HL-60 (cell line): Measurements from ENCODE around the gene RHOU.

Experiments used
- DNase-seq, 2 experiments: peaks; one replicate each; pipeline ENCODE4 v3.0.0-alpha.2; 2010 to 2020; ENCODE audit warnings: low read depth in 1 of 2, low spot score in 1 of 2
- H3K27ac ChIP-seq: fragments of 250-450 bp; sonication (Bioruptor Pico); replicated peaks from 2 replicates; pipeline ENCODE4 v1.5.1; 2020; ENCODE audit warnings: mild to moderate bottlenecking, moderate library complexity
- H3K27me3 ChIP-seq: fragments of 250-450 bp; sonication (Bioruptor Pico); 2 replicates; pipeline ENCODE4 v1.5.1; 2021; ENCODE audit warnings: mild to moderate bottlenecking, moderate library complexity; ENCODE audit not compliant: insufficient read depth, poor library complexity, severe bottlenecking
- H3K4me3 ChIP-seq: replicated peaks from 2 replicates; pipeline ENCODE4 v1.5.1; 2011; ENCODE audit warnings: mild to moderate bottlenecking, control low read depth, low read length; ENCODE audit not compliant: insufficient read depth
- CTCF ChIP-seq: IDR thresholded peaks from one replicate; pipeline ENCODE4 v1.5.1; 2011; ENCODE audit warnings: low read length, control low read depth, inconsistent platforms; ENCODE audit not compliant: insufficient read depth
- GABPA ChIP-seq: IDR thresholded peaks from 2 replicates; pipeline ENCODE4 v1.6.1; 2012; ENCODE audit warnings: low read depth
- POLR2AphosphoS5 ChIP-seq: IDR thresholded peaks from 2 replicates; pipeline ENCODE4 v1.6.1; 2012; ENCODE audit warnings: low read depth
- SPI1 ChIP-seq: IDR thresholded peaks from 2 replicates; pipeline ENCODE4 v1.6.1; 2012; ENCODE audit warnings: low read depth, mild to moderate bottlenecking, borderline replicate concordance
- TF ChIP-seq, protein P1 (sequence below): IDR thresholded peaks from 2 replicates; pipeline ENCODE4 v1.6.1; 2012; ENCODE audit warnings: low read depth; ENCODE audit not compliant: insufficient replicate concordance

The RHOU gene

GRCh38 chr1:228763561-228763960, 28.3 kb downstream of the RHOU start:
- Histone ChIP-seq H3K27ac (no peak overlapping the region), H3K4me3 (no peak overlapping the region), H3K27me3 (no peaks in the 10 kb centered on the region)
- DNase-seq, result no peak
- TF ChIP-seq CTCF (no peak), SPI1 (no peak), GABPA (no peak), POLR2AphosphoS5 (no peak)
- TF ChIP-seq, protein P1, sequence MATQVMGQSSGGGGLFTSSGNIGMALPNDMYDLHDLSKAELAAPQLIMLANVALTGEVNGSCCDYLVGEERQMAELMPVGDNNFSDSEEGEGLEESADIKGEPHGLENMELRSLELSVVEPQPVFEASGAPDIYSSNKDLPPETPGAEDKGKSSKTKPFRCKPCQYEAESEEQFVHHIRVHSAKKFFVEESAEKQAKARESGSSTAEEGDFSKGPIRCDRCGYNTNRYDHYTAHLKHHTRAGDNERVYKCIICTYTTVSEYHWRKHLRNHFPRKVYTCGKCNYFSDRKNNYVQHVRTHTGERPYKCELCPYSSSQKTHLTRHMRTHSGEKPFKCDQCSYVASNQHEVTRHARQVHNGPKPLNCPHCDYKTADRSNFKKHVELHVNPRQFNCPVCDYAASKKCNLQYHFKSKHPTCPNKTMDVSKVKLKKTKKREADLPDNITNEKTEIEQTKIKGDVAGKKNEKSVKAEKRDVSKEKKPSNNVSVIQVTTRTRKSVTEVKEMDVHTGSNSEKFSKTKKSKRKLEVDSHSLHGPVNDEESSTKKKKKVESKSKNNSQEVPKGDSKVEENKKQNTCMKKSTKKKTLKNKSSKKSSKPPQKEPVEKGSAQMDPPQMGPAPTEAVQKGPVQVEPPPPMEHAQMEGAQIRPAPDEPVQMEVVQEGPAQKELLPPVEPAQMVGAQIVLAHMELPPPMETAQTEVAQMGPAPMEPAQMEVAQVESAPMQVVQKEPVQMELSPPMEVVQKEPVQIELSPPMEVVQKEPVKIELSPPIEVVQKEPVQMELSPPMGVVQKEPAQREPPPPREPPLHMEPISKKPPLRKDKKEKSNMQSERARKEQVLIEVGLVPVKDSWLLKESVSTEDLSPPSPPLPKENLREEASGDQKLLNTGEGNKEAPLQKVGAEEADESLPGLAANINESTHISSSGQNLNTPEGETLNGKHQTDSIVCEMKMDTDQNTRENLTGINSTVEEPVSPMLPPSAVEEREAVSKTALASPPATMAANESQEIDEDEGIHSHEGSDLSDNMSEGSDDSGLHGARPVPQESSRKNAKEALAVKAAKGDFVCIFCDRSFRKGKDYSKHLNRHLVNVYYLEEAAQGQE, result no peak

GRCh38 chr1:228765168-228765946, 30.1 kb downstream of the RHOU start:
- no peak overlapping the region for H3K4me3 ChIP-seq
- TF ChIP-seq SPI1 (no peak), POLR2AphosphoS5 (no peak), CTCF (no peak), GABPA (no peak)
- TF ChIP-seq, protein P1, result no peak
- DNase-seq, result peak in 1 of 2 experiments; percentile 71
- no peaks in the 10 kb centered on the region for H3K27me3 ChIP-seq
- no peak overlapping the region for H3K27ac ChIP-seq

DNA sequence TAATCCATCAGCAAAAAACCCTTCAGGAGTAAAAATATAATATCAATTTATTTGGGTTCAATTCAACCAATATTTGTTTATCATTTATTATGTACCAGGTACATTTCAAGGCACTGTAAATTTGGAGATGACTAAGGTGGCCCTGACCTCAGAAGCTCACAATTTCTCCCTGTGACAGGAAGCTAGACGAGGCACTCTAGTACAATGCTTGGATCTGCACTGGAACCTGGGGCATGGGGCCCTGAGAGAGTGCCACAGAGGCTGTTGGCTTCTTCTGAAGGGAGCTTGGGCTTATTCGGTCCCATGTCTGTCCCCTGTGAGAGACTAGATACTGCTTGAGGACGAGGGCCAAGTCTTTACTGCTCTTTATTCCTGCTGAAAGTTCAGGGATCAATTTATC, 31.5 kb downstream of the RHOU start:
- TF ChIP-seq POLR2AphosphoS5, result no peak
- TF ChIP-seq GABPA, result no peak
- TF ChIP-seq CTCF, result no peak
- no peak for TF ChIP-seq SPI1
- TF ChIP-seq, protein P1, result no peak
- DNase-seq, result no peak
- no peaks in the 10 kb centered on the region for H3K27me3 ChIP-seq
- no peak overlapping the region for H3K4me3 ChIP-seq
- H3K27ac ChIP-seq, result no peak overlapping the region
